DLD1 (cell line): Measurements from ENCODE around the gene ANKRD9.

Experiments used
- in situ Hi-C: cut with HindIII; loops from 2 replicates; pipeline ENCODE4 v1.10.0; 2017; ENCODE audit warnings: low sequenced_read_pairs

Gene ANKRD9

DNA sequence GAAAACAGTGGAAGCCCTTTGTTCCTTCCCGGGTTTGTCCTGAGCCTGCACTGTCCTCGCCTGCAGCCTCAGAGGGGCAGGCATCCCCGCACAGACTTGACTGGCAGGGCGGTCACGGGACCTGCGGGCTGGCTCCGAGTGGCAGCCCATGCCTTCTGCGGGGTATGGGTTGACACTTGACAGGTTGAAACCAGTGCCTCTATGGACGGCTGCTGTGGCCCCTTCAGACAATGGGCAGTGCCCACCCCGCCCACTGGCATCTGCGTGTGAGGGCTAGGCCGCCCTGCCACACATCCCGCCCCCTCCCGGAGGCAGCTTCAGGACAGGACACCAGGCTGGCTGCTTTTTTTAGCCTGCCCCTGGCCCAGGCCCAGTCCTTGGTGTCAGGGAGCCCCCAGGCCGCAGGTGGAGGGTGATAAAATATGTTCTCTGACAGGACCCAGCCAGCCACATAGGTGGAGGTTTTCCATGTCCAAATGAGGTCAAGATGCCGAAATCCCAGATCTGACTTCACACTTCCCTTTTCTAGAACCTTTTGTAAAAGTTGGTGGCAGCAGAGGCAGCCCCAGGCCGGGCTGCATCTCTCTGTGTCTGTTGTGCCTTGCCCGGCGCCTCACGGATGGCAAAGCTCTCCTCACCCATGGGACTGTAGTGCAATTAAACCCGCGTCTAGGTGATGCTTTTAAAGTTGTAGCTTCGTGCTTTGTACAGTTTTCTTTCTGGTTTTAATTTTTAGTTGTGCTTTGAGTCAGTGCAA lies 10.0 kb downstream of the ANKRD9 start:
- in situ Hi-C loops, result no loop called here

DNA sequence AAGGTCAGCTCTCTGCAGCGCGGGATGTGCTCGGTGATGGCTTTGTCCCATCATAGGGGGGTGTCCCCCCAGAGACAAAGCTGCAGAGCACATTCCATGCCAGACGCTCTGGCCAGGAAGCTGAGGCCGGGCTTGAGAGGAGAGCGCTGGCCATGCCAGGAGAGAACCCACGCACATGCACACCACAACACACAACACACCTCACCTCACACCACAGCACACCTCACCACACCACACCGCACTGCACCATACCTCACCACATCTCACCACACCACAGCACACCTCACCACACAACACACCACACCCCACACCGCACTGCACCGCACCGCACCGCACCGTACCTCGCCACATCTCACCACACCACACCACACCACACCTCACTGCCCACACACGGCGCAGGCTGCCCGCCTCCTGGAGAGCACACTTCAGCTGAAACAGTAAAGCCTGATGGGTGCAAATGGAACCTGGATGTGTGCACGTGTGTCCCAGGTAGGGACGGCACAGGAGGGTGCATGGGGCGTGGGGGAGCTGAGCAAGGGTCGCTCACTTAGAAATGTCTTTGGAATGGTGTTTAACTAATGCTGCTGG lies 10.8 kb downstream of the ANKRD9 start:
- in situ Hi-C loops, result no loop called here

DNA sequence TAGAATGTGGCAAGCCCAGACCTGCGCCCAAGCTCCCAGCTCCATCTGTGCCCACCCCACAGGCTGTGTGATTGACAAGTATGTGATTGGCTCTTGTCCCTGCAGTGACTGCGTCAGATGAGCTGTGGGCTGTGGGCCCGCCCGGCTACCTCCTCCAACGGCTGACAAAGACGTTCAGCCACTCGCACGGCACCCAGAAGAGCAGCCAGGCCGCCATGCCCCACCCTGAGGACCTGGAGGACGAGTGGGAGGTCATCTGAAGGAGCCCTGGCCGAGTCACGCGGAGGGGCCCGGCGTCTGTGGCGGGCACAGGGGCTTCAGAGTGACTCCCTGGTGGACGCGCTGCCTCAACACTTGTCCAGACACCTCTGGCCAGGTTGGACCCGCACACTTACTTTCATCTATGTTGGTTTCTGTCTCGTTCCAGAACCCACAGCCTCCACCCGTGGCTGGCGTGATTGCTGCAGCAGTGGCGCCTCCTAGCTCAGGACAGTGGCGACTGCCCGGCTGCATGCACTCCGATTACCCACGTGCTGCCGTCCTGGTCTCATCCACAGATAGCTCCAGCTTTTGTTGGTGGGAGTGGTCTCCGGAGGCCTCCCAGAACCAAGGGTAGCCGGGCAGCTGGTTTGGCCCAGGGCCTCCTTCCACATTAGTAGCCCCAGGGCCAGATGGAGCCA lies 11.4 kb downstream of the ANKRD9 start:
- in situ Hi-C loops, result no loop called here

DNA sequence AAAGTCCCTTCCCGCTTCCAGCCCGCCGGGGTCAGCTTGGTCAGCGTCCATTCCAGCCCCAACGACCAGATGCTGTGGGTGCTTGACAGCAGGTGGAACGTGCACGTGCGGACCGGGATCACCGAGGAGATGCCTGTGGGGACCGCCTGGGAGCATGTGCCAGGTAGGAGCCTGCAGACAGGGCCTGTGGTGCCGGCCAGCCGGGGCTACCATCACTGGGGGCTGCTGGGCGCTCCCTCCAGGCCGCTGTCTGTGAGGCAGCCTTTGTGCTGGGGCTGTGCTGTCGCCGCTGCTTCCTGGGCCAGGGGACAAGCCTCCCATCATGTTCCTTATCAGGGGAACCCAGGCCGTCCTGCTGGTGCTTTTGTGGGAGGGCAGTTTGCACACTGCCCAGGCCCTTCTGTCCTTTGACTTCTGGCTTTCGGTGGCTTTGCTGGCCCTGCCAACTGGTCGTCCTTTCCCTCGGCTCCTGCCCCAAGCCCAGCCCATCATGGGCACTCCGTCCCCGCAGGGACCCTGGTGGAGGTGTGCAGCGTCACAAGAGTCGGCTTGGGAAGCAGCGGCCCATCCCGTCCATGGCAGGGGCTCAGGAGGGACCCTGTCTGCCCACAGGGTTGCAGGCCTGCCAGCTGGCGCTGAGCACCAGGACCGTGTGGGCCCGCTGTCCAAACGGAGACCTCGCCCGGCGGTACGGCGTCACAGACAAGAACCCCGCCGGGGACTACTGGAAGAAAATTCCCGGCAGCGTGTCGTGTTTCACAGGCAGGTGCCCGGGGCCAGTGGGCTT lies 12.4 kb downstream of the ANKRD9 start:
- in situ Hi-C loops, result no loop called here

DNA sequence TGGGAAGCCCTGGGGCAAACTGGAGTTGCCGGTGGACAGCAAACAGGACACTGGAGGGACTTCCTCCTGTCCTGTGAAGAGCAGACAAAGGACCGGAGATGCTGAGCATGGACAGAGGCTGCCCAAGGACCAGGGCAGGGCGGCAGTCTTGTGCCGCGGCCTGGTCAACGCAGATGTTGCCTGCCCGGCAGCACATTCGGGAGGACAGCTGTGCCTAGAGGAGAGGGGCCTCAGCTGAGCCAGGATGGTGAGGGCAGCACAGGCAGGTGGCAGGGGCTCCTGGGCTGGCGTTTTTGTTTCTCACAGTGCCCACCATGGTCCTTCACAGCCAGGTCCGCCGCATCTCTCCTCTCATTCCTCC lies 13.3 kb downstream of the ANKRD9 start:
- in situ Hi-C loops, result no loop called here

DNA sequence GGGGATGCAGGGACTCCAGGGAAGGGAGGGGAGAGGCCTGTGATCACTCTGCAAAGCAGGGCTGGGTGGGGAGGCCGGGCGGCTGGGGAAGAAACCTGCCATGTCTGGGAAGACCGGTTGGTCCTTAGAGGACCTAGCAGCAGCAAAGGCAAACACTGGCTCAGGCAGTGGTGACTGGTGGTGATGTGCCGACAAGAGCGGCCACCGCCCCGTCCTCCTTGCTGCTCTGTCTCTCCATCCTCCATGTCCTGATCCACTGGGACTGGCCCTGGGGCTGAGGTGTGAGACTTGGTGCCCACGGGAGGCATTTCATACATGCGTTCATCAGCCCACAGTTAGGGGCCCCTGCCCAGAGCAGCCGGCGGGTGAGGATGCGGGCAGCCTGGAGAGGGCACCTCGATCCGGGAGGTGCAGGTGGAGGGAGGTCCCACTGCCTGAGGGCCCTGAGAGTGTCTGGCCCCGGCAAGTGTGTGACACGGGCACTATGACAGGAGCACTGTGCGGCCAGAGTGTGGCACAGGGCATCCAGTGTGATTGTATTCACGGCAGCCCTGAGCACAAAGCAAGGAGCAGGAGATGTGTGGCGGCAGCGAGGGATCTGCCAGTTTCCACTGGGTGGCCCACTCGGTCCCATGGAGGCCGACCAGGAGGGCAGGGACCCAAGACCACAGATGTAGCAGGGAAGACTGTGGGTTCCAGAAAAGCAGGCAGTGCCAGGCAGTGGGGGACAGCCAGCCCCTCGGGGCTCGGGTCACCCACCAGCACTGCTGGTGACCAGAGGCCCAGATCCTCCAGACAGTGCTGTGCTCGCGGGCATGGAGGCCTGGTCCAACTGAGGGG lies 13.9 kb downstream of the ANKRD9 start:
- in situ Hi-C loops, result no loop called here

DNA sequence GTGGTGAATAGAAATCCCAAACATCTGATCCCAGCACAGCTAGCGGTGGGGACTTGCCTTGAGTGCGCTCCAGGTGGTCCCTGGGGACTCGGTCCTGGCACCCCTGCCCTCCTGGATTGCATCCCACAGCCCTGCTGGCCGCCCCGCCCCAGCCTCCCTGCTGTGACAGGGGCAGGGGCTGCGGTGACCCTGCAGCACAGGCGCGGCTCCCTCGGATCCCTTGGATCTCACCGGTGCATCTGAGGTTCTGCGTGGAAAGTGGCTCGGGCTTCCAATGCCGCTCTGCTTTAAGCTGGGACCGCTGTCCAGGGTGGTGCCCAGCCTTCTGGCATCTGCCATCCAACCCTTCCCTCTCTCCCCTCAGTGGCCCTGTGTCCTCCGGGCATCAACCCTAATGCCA lies 16.0 kb downstream of the ANKRD9 start:
- in situ Hi-C loops, result no loop called here

DNA sequence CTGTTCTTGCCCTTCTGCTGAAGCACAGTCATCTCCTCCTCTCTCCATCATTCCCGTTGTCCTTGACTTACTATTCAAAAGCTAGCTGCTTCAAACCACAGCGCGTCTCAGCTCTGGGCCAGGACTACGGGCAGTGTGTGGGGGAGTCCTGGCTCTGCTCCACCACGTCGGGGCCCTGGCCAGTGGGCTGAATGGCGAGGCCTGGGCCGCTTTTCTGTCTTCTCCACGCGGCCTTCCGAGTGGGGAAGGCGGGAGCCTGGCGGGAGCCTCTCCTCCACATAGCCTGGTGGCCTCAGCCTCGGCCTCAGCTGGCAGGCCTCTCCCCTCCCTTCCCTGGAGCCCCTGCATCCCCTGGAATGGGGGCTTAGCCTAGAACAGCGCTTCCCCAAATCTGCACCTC lies 16.5 kb downstream of the ANKRD9 start:
- in situ Hi-C loops, result no loop called here

DNA sequence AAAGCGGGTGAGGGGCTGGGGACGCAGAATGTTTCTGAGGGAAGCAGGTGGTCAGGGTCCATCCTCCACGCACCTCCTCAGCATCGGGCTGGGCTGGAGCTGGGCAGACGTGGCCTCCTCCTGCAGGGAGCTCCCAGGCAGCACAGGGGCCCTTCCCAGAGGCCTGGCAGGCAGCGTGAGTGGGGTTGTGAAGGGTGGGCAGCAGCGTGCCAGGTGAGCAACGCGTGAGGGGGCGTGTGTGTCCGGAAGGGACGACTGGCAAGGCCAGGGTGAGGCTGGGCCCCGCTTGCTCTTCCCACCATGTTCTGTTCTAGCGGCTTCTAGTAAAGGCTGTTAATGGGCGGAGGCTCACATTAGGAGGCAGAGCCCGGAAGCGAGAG lies 17.1 kb downstream of the ANKRD9 start:
- in situ Hi-C loops, result no loop called here

DNA sequence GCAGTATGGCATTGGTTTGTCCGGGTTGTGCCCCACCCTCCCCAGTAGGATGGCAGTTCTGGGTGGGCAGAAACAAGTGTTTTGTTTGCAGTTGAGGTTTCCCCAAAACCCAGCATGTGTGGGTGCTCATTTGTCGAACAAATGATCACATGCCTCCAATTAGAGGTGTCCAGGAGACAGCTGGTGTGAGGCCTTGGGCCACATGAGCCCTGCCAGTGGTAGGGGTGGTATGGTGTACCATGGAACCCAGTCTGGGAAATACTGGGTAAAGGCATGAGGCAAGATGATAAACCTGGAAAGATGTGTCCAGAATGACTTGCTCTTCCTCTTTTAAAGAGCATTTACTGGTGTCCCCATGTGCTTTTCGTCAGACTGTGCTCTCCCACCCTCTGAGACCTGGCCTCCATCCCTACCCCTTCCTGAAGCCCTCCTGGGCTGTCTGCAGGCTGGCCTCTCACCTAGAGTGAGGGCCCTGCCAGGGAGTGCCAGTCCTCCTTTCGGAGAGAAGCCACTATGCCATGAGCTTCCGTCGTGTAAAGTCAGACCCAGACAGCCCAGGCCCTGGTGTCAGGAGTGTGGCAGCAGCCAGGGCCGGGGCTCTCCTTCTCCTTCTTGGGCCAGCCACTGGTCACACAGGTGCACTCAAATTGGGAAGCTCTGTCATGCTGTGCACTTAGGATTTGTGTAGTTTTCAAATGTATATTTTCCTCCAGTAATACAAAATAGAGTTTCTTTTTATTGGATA lies 17.6 kb downstream of the ANKRD9 start:
- in situ Hi-C loops, result no loop called here

DNA sequence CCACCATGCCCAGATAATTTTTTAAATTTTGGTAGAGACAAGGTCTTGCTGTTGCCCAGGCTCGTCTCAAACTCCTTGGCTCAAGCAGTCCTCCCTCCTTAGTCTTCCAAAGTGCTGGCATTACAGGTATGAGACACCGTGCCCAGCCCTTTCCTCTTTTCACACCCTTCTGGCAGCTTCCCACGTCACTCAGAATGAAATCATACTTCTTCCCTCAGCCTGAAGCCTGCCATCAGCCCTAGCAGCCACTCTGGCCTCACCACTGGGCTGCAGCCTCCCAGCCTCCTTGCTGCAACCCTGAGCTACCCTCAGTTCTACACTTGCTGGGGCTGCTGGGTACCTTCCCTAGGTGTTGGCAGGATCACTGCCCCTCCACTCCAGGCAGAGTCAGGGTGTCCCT lies 18.2 kb downstream of the ANKRD9 start:
- in situ Hi-C loops, result no loop called here

DNA sequence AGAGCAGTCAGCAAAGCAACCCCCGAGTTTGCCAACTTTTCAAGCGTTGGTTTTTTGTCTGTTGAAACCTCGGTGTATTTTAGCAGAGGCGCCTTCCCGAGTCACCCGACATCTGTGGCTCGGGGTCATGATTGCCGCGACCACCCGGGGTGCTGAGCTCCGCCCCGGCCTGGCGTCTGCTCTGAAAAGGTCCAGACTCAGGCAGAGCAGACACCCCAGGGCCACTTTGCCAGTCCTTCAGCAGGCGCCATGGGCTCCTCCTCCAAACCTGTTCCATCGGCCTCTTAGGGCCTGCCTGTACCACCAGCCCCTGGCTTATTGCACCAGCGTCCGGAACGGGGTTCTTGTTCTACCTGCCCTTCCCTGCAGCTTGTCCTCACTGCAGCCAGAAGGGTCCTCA lies 19.1 kb downstream of the ANKRD9 start:
- in situ Hi-C loops, result no loop called here

DNA sequence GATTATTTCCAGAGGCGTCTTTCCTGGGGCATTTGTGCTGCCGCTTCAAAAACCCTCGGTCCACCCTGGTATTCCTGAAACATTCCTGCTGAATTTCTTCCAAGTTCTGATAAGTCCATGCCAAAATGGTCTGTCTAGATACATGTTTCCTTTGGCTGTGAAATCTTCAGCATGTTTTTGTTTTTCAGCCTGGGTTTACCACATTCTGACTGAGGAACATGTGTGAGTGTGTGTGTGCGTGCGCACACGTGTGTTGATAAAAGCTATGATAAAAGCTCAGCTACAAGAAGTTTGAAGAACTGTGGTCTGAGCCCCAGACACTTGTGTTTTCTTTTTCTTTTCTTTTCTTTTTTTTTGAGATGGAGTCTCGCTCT lies 22.4 kb downstream of the ANKRD9 start:
- in situ Hi-C loops, result no loop called here

DNA sequence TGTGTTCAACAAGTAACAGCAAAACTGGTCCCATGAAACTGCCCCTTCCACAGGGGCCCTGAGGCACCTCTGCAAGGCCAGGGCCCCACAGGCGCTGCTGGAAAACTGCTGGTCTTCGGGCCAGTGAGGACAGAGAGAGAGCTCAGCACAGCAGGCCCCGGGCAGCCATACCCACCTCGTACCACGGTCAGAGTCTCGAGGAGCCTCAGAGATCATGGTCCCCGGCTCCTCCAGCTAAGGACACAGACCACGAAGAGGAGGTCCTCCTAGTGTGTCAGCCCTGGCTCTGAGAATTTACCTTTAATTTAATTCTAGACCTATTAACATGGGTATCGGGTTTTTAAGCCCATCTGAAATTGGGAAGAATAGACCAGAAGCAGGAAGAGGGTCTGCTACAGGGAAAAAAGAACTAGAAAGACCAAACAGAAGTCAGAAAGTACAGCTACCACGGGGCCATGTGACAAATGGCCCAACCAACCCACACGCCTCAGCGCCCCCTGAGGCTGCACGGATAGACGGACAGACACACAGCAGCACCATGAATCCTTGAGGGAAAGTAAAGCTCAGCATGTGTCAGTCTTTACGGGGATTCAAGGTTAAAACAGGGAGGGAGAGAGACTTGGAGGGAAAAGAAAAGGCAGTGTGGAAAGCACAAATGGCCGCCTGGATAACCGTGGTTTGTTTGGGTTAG lies 22.9 kb downstream of the ANKRD9 start:
- in situ Hi-C loops, result no loop called here

DNA sequence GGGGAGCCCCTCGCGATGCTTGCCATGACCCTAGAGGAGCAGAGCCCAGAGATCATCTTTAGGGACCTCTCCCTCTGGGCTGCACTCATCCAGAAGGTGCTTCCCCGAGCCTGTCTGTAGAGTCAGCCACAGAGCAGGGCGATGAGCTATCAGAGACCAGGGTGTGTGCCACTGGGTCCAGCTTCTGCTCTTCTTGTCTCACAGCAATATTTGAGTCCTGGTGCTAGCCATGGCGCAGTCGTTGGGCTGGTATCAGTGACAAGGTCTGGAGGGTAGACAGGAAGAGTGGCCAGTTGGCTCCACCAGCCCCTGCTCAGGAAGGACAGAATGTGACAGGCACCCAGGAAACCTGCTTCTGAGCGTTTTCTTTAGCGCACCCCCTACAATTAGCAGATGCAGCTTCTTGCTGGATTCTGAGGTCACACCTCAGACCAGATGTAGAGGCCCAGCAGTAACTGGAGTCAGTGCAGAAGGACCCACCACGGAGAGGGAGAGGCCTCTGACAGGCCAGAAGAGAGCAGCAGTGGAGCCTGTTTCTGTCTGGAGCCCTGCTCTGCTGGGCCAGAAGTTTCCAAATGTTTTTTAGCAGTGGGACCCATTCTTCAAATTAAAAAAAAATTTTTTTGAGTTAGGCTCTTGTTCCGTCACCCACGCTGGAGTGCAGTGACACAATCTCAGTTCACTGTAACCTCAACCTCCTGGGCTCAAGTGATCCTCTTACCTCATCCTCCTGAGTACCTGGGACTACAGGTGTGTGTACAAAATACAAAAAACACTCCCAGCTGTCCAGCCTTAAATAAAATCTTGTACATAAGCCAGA lies 23.7 kb downstream of the ANKRD9 start:
- in situ Hi-C loops, result no loop called here

DNA sequence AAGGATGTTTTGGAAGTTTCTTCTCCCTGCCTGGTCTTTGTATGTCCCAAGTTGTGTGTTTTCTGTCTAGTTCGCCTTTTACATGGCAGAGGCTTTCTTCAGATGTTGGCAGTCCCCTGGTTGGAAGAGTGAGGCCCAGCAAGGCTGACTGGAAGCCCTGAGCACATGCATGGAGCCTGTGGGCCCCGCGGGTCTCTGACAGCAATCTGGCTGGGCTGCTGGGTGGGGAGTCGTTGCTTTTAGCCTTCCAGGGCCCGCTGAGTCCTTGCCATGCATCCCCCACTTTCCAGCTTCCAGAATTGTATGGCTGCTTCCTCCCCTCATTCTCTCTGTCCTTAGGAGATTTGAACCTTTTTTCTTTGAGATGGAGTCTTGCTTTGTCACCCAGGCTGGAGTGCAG lies 25.3 kb downstream of the ANKRD9 start:
- in situ Hi-C loops, result no loop called here

DNA sequence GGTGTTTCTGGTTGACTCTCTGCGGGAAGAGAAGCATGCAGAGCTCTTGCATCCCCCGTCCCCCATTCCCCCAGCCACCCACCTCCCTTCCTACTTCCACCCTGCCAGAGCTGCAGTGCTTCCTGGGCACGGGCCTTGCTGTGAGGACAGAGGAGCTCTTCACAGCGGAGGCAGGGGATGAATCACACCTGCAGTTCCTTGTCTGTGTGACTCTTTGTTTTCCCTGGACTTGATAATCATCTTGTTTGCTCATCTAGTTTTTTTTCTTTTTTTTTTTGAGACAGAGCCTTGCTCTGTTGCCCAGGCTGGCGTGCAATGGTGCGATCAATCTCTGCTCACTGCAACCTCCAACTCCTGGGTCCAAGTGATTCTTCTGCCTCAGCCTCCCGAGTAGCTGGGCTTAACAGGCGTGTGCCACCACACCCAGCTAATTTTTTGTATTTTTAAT lies 27.8 kb downstream of the ANKRD9 start:
- in situ Hi-C loops, result no loop called here

DNA sequence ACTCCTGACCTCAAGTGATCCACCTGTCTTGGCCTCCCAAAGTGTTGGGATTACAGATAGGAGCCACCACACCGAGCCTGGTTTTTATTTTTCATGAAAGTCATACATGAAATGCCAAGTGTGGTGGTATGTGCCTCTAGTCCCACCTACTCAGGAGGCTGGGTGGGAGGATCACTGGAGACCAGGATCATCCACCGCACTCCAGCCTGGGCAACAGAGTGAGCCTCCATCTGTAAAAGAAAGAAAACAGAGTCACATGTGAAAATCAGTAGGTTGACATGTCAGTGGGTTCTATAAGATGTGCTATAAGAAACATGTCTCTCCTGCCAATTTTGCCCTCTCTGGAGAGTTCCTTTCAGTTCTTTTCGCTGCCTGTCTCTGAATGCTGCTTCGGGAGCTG lies 28.2 kb downstream of the ANKRD9 start:
- in situ Hi-C loops, result no loop called here

DNA sequence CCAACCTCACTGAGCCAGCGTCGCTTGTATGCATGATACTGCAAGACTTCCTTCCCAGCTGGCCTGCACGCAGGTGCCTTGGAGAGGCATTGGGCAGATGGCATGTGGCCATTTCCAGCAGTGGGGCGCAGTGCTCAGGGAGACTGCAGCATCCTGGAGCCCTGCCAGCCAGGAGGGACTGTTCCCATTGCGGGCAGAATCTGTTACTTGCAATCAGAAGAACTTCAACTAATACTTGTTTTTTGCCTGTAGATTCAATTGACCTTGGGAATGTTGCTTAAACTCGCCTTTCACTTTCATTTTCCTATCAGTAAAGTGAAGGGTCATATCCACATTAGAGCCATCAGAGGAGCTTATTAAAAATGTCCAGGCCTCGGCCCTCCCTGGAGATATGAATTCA lies 29.8 kb downstream of the ANKRD9 start:
- in situ Hi-C loops, result no loop called here
